CD1c-positive myeloid dendritic cell (primary cell): ENCODE data around the gene MTF2.
"Not testable (repeated sequence)": the region's sequence is repeated elsewhere in the genome, so short reads cannot be mapped to it uniquely, and the experiment has no call there.

Source experiments
- DNase-seq: peaks from one replicate; pipeline ENCODE4 v3.0.0-alpha.2; 2016; ENCODE audit errors: extremely low spot score

The MTF2 gene

GRCh38 chr1:93078986-93079654 lies at the start of gene MTF2:
Gene MTF2 (plus strand): TSS chr1:93079283. CDS start chr1:93079527, 244 bp downstream.
- peak; percentile 95 for DNase-seq

GRCh38 chr1:93029317-93029716 lies 49.8 kb upstream of the MTF2 start:
- no peak for DNase-seq

GRCh38 chr1:93030191-93030590 lies 48.9 kb upstream of the MTF2 start:
- DNase-seq: not testable (repeated sequence)

- no peak for DNase-seq
Observed at GRCh38 chr1:93031711-93032110, 47.4 kb upstream of the MTF2 start.

- DNase-seq: no peak
Observed at GRCh38 chr1:93033029-93033428, 46.1 kb upstream of the MTF2 start.

DNA sequence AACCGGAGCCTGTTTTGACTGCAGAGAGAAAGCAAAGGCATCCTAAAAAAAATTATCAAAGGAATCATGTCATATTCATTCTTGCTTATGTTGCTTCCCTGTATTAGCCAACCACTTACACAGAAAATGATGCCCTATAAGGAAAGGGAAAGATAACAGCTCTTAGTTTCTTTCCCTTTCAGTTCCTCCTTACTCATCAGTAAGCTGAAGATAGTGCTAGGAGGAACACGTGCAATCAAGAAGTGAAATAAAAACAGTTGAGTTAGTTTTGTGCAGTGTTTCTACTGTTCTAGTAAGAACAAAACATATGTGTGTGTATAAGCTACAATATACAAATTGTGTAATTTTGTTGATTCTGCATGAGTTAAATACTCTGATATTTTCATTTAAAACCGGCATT lies 45.3 kb upstream of the MTF2 start:
- peak; percentile 72 for DNase-seq

DNA sequence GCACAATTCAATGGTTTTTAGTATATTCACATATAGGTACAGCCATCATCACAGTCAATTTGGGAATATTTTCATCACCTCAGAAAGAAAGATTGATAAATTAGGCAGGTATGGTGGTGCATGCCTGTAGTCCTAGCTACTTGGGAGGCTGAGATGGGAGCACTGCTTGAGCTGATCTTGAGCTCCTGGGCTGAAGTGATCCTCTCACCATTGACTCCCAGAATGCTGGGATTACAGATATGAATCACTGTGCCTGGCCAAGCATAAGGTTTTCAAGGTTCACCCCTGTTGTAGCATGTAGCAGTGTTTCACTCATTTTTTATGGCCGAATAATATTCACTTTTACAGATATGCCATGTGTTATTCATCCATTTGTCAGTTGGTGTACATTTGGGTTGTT lies 44.7 kb upstream of the MTF2 start:
- DNase-seq: no peak

DNA sequence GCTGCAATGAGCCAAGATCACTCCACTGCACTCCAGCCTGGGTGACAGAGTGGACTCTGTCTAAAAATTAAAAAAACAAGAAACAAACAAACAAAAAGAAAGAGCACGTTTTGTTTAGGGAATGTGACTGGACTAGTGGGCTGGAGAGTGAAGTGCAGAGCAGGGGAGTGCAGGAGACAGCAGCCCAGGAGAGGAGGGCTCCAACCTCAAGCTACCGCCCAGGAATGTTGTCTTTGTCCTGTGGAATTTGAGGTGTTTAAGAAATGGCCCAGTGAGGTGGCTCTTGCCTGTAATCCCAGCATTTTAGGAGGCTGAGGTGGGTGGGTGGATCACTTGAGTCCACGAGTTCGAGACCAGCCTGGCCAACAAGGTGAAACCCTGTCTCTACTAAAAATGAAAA lies 42.4 kb upstream of the MTF2 start:
- DNase-seq: no peak

- peak; percentile 53 for DNase-seq
Observed at GRCh38 chr1:93042187-93043056, 36.7 kb upstream of the MTF2 start.

- DNase-seq: no peak
Observed at GRCh38 chr1:93043057-93043557, 36.0 kb upstream of the MTF2 start.

- no peak for DNase-seq
Observed at GRCh38 chr1:93047618-93048017, 31.5 kb upstream of the MTF2 start.

DNA sequence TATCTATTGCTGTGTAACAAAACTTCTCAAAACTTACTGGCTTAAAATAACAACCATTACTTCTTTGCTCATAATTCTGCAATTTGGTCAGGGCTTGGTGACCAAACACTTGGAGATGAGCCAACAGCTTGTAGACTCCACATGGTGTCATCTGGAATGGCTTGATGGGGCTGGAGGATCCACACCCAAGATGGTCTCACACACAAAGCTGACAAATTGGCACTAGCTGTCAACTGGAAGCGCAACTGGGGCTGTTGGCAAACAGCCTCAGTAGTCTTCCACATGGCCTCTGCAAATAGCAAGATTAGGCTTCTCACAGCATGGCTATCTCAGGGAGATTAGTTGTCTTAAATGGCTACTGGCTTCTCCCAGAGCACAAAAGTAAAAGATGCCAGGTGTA lies 27.1 kb upstream of the MTF2 start:
- no peak for DNase-seq

DNA sequence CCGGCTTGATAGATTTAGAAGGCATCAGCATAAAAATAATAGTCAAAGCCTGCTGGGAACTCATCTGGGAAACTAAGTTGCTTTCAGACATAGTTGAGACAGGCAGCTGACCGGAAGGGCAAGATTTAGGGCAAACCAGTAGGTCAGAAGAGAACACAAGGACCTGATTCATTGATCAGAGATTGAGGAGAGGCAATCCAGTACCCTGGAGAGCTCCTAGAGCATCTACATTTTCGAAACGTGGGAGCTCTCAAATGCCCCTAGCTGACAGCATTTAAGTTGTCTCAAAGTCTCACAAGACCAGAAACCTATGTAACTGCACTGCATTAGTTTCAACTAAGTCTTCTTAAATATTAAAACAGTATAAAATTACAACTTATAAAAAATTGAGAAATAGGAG lies 22.9 kb upstream of the MTF2 start:
- DNase-seq: peak; percentile 13

DNA sequence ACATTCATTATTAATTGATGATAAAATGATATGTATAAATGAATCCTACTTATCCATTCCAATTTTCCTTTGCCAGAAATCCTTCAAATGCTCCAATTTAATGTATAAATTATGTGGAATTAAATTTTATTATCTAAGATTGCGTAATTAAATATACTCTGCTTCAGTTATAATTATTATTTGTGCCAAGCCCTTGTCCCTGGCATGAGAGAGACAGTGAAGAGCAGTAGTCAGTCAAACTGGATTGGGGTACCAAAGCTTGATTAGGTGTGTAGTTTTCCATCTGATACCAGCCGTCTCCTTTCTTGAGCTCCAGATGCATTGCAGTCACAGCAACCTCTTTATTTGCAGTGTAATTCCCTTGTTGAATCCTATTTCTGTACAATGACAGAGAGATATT lies 22.4 kb upstream of the MTF2 start:
- no peak for DNase-seq

GRCh38 chr1:93061895-93062792 lies 16.9 kb upstream of the MTF2 start:
- DNase-seq: peak; percentile 50

DNA sequence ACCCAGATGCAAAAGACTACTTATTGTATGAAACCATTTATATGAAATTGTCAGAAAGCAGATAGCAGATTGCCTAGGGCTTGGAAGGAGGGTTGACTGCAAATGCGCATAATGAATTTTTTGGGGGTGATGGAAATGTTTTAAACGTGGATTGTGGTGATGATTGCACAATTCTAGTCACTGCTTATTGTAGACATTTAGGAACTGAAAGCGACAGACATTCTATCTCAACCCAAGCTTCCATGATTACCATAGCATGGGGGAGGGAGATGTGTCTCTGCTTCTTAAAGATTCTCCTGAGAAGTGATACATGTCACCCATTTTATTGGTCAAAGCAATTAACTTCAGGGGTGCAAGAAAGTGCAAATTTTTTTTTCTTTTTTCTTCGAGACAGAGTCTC lies 2.8 kb upstream of the MTF2 start:
- peak; percentile 69 for DNase-seq

GRCh38 chr1:93078203-93078602 lies 880 bp upstream of the MTF2 start:
- DNase-seq: no peak

DNA sequence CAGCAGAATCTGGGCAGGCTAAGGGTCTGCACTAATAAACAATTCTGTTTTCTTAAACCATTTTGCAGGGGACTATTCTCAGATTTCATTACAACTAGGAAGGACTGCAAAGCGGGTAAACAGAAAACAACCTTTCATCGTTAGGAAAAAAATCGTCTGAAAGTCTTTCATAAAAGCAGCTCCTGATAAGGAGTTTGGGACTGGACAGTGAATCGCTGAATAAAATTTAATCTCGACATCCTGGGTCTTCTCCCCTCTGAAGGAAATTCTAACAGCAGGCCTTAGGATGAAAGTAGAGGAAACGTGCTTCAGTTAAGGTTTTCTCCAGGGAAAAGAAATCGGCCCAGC lies 471 bp upstream of the MTF2 start:
- DNase-seq: peak; percentile 10

GRCh38 chr1:93079685-93080141 lies 630 bp downstream of the MTF2 start:
- peak; percentile 57 for DNase-seq

DNA sequence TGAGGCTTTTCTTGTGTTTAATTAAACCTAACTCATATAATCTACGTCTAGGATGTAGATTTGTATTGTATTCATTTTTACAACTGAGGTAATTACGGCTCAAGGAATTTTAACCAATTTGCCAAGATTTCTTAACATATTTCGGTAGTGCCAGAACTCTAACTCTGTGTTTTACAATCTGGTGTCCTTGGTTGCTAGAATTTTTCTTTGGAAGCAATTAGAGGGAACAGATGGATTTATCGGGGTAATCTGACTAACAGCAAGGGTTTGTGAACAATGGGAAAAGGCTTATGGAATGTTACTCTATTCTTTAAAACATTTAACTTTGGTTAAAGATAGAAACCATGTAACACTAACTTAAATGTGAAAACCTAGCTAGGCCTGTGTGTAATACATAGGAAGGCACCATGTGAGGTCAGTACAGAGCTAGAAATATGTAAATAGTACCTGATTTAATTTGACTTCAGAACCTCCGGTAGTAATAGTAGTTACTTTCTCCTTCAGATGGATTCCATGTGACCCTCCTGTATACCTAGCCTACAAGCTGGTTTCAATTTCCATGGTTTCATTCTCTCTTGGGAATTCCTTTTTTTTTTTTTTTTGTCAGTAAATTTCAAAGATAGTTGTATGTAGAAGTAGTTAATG lies 1.2 kb downstream of the MTF2 start:
- peak; percentile 59 for DNase-seq

DNA sequence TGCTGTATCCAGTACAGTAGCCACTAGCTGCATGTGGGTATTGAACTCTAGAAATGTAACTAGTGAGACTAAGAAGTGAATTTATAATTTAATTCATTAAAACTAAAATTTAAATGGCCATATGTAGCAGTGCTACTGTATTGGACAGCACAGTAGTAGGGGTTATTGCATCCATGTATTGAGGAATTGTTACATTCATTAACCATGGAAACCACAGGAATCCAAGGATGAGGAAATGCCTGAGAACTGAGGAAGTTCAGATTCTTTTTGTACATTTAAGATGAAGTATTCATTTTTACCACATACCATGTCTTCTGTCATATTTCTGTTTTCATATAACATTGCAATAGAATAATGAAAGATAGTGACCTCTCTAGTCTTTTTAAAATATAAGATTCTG lies 2.6 kb downstream of the MTF2 start:
- DNase-seq: peak; percentile 79
